22Rv1 (cell line): ENCODE results near the gene KCNQ5.

ENCODE experiments used
- ZFX ChIP-seq: fragments of 450-650 bp; IDR thresholded peaks from 2 replicates; pipeline ENCODE4 v1.6.1; 2017; ENCODE audit warnings: antibody characterized with exemption, borderline replicate concordance
- TF ChIP-seq, protein P1 (sequence below): fragments of 450-650 bp; IDR thresholded peaks from 2 replicates; pipeline ENCODE4 v1.5.1; 2017; ENCODE audit warnings: mild to moderate bottlenecking

DNA sequence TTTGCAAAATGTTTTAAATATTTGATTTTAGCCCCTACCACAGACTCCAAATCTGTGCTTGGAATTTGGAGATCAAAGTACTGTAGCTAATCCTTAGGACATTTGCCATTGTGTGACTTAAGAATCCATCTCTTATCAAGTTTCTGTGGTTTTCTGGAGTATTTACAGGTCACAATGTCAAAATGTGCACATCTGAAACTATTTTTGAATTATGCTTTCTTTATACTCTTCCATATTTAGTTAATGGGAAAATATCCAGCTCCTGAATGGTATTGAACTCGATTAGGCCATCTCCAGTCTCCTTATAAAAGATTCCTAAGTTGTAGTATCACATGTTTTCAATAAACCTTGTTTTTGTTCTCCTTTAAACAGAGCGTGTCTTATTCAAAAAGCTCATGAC, 441.0 kb downstream of the KCNQ5 start:
- TF ChIP-seq, protein P1, sequence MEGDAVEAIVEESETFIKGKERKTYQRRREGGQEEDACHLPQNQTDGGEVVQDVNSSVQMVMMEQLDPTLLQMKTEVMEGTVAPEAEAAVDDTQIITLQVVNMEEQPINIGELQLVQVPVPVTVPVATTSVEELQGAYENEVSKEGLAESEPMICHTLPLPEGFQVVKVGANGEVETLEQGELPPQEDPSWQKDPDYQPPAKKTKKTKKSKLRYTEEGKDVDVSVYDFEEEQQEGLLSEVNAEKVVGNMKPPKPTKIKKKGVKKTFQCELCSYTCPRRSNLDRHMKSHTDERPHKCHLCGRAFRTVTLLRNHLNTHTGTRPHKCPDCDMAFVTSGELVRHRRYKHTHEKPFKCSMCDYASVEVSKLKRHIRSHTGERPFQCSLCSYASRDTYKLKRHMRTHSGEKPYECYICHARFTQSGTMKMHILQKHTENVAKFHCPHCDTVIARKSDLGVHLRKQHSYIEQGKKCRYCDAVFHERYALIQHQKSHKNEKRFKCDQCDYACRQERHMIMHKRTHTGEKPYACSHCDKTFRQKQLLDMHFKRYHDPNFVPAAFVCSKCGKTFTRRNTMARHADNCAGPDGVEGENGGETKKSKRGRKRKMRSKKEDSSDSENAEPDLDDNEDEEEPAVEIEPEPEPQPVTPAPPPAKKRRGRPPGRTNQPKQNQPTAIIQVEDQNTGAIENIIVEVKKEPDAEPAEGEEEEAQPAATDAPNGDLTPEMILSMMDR, result no peak
- no peak for TF ChIP-seq ZFX
